SKM-1 treated with dmso at 0.1 percent for 144 hours (cell line): ENCODE data around the gene ANKRD36C.
"Not testable (repeated sequence)": the region's sequence is repeated elsewhere in the genome, so short reads cannot be mapped to it uniquely, and the experiment has no call there.

ENCODE experiments used
- DNase-seq: peaks from one replicate; lab custom pipeline; 2025; ENCODE audit not compliant: unreplicated experiment; lab: John Stamatoyannopoulos, UW

ANKRD36C gene

GRCh38 chr2:96008051-96008450 lies 16.4 kb upstream of the ANKRD36C start:
- not testable (repeated sequence) for DNase-seq

GRCh38 chr2:96006248-96006647 lies 14.6 kb upstream of the ANKRD36C start:
- DNase-seq: not testable (repeated sequence)

GRCh38 chr2:95992520-95993272 lies 1.1 kb upstream of the ANKRD36C start:
- not testable (repeated sequence) for DNase-seq

- DNase-seq: not testable (repeated sequence)
Measured at GRCh38 chr2:95992102-95992501, 478 bp upstream of the ANKRD36C start.

GRCh38 chr2:95990884-95991283 lies 740 bp downstream of the ANKRD36C start:
- not testable (repeated sequence) for DNase-seq

GRCh38 chr2:95951662-95952061 lies 40.0 kb downstream of the ANKRD36C start:
- not testable (repeated sequence) for DNase-seq

- DNase-seq: not testable (repeated sequence)
Measured at GRCh38 chr2:95948039-95948438, 43.6 kb downstream of the ANKRD36C start.

- not testable (repeated sequence) for DNase-seq
Measured at GRCh38 chr2:95939947-95940346, 51.7 kb downstream of the ANKRD36C start.

- DNase-seq: not testable (repeated sequence)
Measured at GRCh38 chr2:95930740-95931139, 60.9 kb downstream of the ANKRD36C start.

- DNase-seq: not testable (repeated sequence)
Measured at GRCh38 chr2:95917007-95917406, 74.6 kb downstream of the ANKRD36C start.

- DNase-seq: not testable (repeated sequence)
Measured at GRCh38 chr2:95915131-95915530, 76.5 kb downstream of the ANKRD36C start.

GRCh38 chr2:95911431-95911830 lies 80.2 kb downstream of the ANKRD36C start:
- DNase-seq: not testable (repeated sequence)

- not testable (repeated sequence) for DNase-seq
Measured at GRCh38 chr2:95894443-95894842, 97.2 kb downstream of the ANKRD36C start.

- not testable (repeated sequence) for DNase-seq
Measured at GRCh38 chr2:95867929-95868328, 123.7 kb downstream of the ANKRD36C start.

- not testable (repeated sequence) for DNase-seq
Measured at GRCh38 chr2:95867047-95867677, 124.5 kb downstream of the ANKRD36C start.

- not testable (repeated sequence) for DNase-seq
Measured at GRCh38 chr2:95862121-95862520, 129.5 kb downstream of the ANKRD36C start.

- no peak for DNase-seq
Measured at GRCh38 chr2:95836151-95836550, 155.5 kb downstream of the ANKRD36C start.

GRCh38 chr2:95834077-95835013 lies 157.3 kb downstream of the ANKRD36C start:
- DNase-seq: not testable (repeated sequence)

GRCh38 chr2:95824218-95824617 lies 167.4 kb downstream of the ANKRD36C start:
- not testable (repeated sequence) for DNase-seq

- DNase-seq: not testable (repeated sequence)
Measured at GRCh38 chr2:95817521-95817920, 174.1 kb downstream of the ANKRD36C start.

- not testable (repeated sequence) for DNase-seq
Measured at GRCh38 chr2:95813311-95813710, 178.3 kb downstream of the ANKRD36C start.
